K562 (cell line): ENCODE measurements around the gene HSDL2. TPM values are rescaled to one million over a fixed set of nuclear protein-coding genes. Genes with fewer than 3 reads are reported as not detected.

Experiments used
- ATAC-seq: fragments of 200-7000 bp; cut with Tn5 transposase; 3 replicates; pipeline ENCODE4 v1.9.1; 2020; ENCODE audit warnings: moderate library complexity
- BruUV-seq: library from RNA; stranded (reverse); fragments of 400-500 nt; replicated peaks from 2 replicates; lab custom pipeline; 2021; lab: Mats Ljungman, UMichigan
- CTCF ChIA-PET: fragments of 300-600 bp; formaldehyde crosslinking; extraction: SDS; loops from one replicate; lab custom pipeline; 2021; ENCODE audit warnings: low intra/inter-chr PET ratio; lab: Yijun Ruan, JAX
- POLR2A ChIA-PET: fragments of 300-600, 350-650 bp; sonication (Branson Sonifier 250); formaldehyde crosslinking; extraction: SDS; loops from one replicate; lab custom pipeline; 2021; ENCODE audit warnings: antibody characterized with exemption, inconsistent platforms; lab: Yijun Ruan, JAX
- DNase-seq, 4 experiments: peaks; one replicate each; pipeline versions ENCODE4 v3.0.0 to v3.0.0-alpha.2; 2011 to 2018; ENCODE audit warnings: low spot score in 3 of 4, mixed read lengths in 3 of 4; ENCODE audit errors: extremely low read depth in 1 of 4
- FAIRE-seq: peaks from 2 replicates; lab custom pipeline; 2011; peaks lifted over from hg19 to GRCh38; lab: Jason Lieb, UNC
- H2AFZ ChIP-seq: 2 replicates; pipeline ENCODE4 v1.6.0; 2011; ENCODE audit warnings: low read depth, low read length, control low read depth, inconsistent platforms
- H3K27ac ChIP-seq: fragments of 200-600 bp; 3 replicates; pipeline ENCODE4 v1.8.0; 2011; ENCODE audit warnings: low read depth, mild to moderate bottlenecking, control low read depth, inconsistent platforms, low read length, moderate library complexity, mixed read lengths; ENCODE audit errors: extremely low read depth
- H3K27me3 ChIP-seq, 2 experiments: fragments of 300-600 bp in 1 of 2; 2 replicates in 1 of 2; 3 replicates in 1 of 2; pipeline versions ENCODE4 v1.6.0 to v1.8.0; 2011; ENCODE audit warnings: inconsistent platforms in 2 of 2, low read length in 2 of 2, mild to moderate bottlenecking in 1 of 2, mixed read lengths in 1 of 2, moderate library complexity in 1 of 2; ENCODE audit not compliant: control insufficient read depth in 2 of 2, insufficient read depth in 2 of 2
- H3K36me3 ChIP-seq: fragments of 300-600 bp; 3 replicates; pipeline ENCODE4 v1.8.0; 2011; ENCODE audit warnings: mild to moderate bottlenecking, low read length, inconsistent platforms; ENCODE audit not compliant: control insufficient read depth, insufficient read depth
- H3K4me1 ChIP-seq, 2 experiments: fragments of 200-600 bp in 1 of 2; replicated peaks in 1 of 2; 2 replicates in 1 of 2; 3 replicates in 1 of 2; pipeline versions ENCODE4 v1.5.1 to v1.8.0; 2011; ENCODE audit warnings: inconsistent platforms in 2 of 2, low read length in 2 of 2, mild to moderate bottlenecking in 1 of 2, mixed read lengths in 1 of 2, moderate library complexity in 1 of 2; ENCODE audit not compliant: control insufficient read depth in 2 of 2, insufficient read depth in 2 of 2
- H3K4me2 ChIP-seq: 2 replicates; pipeline ENCODE4 v1.6.1; 2011; ENCODE audit warnings: low read length, control low read depth, inconsistent platforms, mixed read lengths; ENCODE audit not compliant: insufficient read depth
- H3K4me3 ChIP-seq: fragments of 200-600 bp; sonication (generic), shearing (Covaris generic); 2 replicates; pipeline ENCODE4 v1.5.1; 2016; ENCODE audit warnings: control low read depth, inconsistent platforms
- H3K79me2 ChIP-seq: fragments of 200-600 bp; 3 replicates; pipeline ENCODE4 v1.8.0; 2011; ENCODE audit warnings: low read length, inconsistent platforms; ENCODE audit not compliant: control insufficient read depth, insufficient read depth
- H3K9ac ChIP-seq, 2 experiments: 2 replicates each; pipeline versions ENCODE4 v1.6.0 to v1.6.1; 2011; ENCODE audit warnings: low read depth in 2 of 2, low read length in 2 of 2, control low read depth in 1 of 2, inconsistent platforms in 1 of 2, mild to moderate bottlenecking in 1 of 2, mixed read lengths in 1 of 2; ENCODE audit not compliant: insufficient read depth in 1 of 2
- H3K9me1 ChIP-seq: one replicate; pipeline ENCODE4 v1.6.0; 2011; ENCODE audit warnings: inconsistent platforms, mild to moderate bottlenecking, low read length, moderate library complexity; ENCODE audit not compliant: control insufficient read depth, insufficient read depth
- H3K9me3 ChIP-seq: replicated peaks from 2 replicates; pipeline ENCODE4 v1.5.1; 2011; ENCODE audit warnings: low read depth, low read length, inconsistent platforms; ENCODE audit not compliant: control insufficient read depth, insufficient read depth
- H4K20me1 ChIP-seq: replicated peaks from 2 replicates; pipeline ENCODE4 v1.6.1; 2011; ENCODE audit warnings: low read length, inconsistent platforms, mixed read lengths; ENCODE audit not compliant: control insufficient read depth, insufficient read depth
- CREBBP ChIP-seq: IDR thresholded peaks from one replicate; pipeline ENCODE4 v1.6.1; 2012; ENCODE audit warnings: low read depth, mild to moderate bottlenecking, control low read depth, inconsistent platforms, low read length
- GATAD2A ChIP-seq: fragments of 450-650 bp; IDR thresholded peaks from 2 replicates; pipeline ENCODE4 v1.6.1; 2017
- MCM2 ChIP-seq: fragments of 450-650 bp; IDR thresholded peaks from 2 replicates; pipeline ENCODE4 v1.6.1; 2017; ENCODE audit warnings: low read depth, mild to moderate bottlenecking
- POLR3G ChIP-seq: IDR thresholded peaks from 2 replicates; pipeline ENCODE4 v1.6.1; 2011; ENCODE audit not compliant: insufficient read length, insufficient replicate concordance; ENCODE audit errors: extremely low read depth
- WGBS: fragments of 100-300 bp; shearing (Covaris generic); methylation state at CpG from one replicate; pipeline ENCODE4 v1.1.6; 2016; ENCODE audit warnings: low coverage, mixed read lengths; ENCODE audit not compliant: insufficient coverage; ENCODE audit errors: missing lambda C conversion rate; 5-methylcytosine and 5-hydroxymethylcytosine counted together
- in situ Hi-C: fragments of 300-500 bp; cut with MboI; formaldehyde crosslinking; loops from 4 replicates; pipeline ENCODE4 v1.15.0; 2018; ENCODE audit warnings: inconsistent platforms, mixed read lengths
- intact Hi-C: fragments of 100-400 bp; cut with micrococcal nuclease; formaldehyde crosslinking; loops from 2 replicates; pipeline ENCODE4 v1.14.2; 2022
- polyA plus RNA-seq, 8 experiments: library from polyadenylated mRNA; depleted of rRNA in 4 of 8; stranded (reverse) in 5 of 8; unstranded in 3 of 8; fragments of >200 nt; fragmentation: Nextera tagmentation in 2 of 8; fragmentation: Illumina TruSeq in 1 of 8; extraction: Ambion mirVana in 2 of 8; extraction: Trizol in 1 of 8; gene quantifications; 2 replicates each; pipeline versions ENCODE4 v1.2.1 to v1.2.3, GENCODE V29; 2011 to 2014; ENCODE audit warnings: inconsistent platforms in 1 of 8, missing spikeins in 1 of 8
- total RNA-seq, 7 experiments: library from RNA; depleted of rRNA in 6 of 7; stranded (reverse); fragments of >200 nt in 6 of 7; fragmentation: Illumina TruSeq in 2 of 7; extraction: Trizol in 2 of 7; gene quantifications; 2 replicates each; pipeline versions ENCODE4 v1.2.1 to v1.2.3, GENCODE V29; 2011 to 2021; ENCODE audit warnings: low replicate concordance in 1 of 7
- TF ChIP-seq, protein P1 (sequence below): sonication (generic); formaldehyde crosslinking; IDR thresholded peaks from 2 replicates; pipeline ENCODE4 v1.8.1; 2023; ENCODE audit warnings: mild to moderate bottlenecking, missing genetic modification reagents, moderate library complexity

Gene HSDL2
- total and polyA plus RNA-seq, 9 of the 15 experiments (the other 6 are each of a cell fraction or from before 2014, with no cell fraction given), result 22.8 to 74.1 (median 35.6) TPM

DNA sequence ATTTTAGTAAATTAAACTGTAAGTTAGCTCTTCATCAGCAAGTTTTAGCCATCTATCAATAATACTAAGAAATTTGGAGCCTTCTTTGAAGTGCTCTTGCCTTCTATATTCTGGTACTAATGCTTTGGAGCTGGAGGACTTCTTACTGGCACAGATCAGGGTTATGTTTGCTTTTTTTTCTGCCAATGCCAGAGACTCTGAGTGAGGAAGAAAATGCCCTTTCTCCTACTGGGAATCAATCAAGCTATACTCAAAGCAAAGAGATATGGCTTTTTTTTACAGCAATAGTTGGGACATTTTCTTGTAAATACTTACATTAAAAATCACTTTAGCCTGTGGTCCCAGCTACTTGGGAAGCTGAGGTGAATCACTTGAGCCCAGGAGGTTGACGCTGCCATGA is 4.3 kb downstream of the HSDL2 start:
- H3K27me3 ChIP-seq, result no peaks in the 10 kb centered on the region
- peaks cover 56% of the 10 kb centered on the region for H3K79me2 ChIP-seq
- H3K9me1 ChIP-seq, result no peaks in the 10 kb centered on the region
- H3K4me3 ChIP-seq, result no peak overlapping the region
- in situ Hi-C loops (no loop called here), intact Hi-C loops (loop anchor here (5.0 kb wide), 1 partner anchor 328 kb away; no protein-coding TSS in a partner anchor)
- H3K4me1 ChIP-seq, result peaks cover 10% of the 10 kb centered on the region in 2 experiments; a peak in 4 of 5 replicates
- ATAC-seq (no peak), FAIRE-seq (no peak), DNase-seq (no peak)
- ChIA-PET POLR2A (interaction anchor here (0.8 to 1.0 kb wide), 3 partner anchors 13 to 19 kb away, joined by 3 to 4 read pairs (median 3); no protein-coding TSS in a partner anchor), CTCF (no interaction called here)
- 91% methylated on average over 1 of the region's 1 CpG for WGBS
- no peaks in the 10 kb centered on the region for H4K20me1 ChIP-seq
- peak overlapping the region; percentile 23; the same call in 1 of the 3 replicates for H3K27ac ChIP-seq
- TF ChIP-seq, protein P1, sequence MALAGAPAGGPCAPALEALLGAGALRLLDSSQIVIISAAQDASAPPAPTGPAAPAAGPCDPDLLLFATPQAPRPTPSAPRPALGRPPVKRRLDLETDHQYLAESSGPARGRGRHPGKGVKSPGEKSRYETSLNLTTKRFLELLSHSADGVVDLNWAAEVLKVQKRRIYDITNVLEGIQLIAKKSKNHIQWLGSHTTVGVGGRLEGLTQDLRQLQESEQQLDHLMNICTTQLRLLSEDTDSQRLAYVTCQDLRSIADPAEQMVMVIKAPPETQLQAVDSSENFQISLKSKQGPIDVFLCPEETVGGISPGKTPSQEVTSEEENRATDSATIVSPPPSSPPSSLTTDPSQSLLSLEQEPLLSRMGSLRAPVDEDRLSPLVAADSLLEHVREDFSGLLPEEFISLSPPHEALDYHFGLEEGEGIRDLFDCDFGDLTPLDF (CRISPR knock-in tag), result no peak
- TF ChIP-seq MCM2 (no peak), POLR3G (no peak), GATAD2A (no peak), CREBBP (no peak)
- H3K9ac ChIP-seq, result peak overlapping the region in 1 of 2 experiments; percentile 10; a peak in 1 of 4 replicates
- peaks cover 14% of the 10 kb centered on the region; the same call in 1 of the 3 replicates for H3K36me3 ChIP-seq
- H2AFZ ChIP-seq, result no peak overlapping the region
- BruUV-seq, result no TSS peak
- no peaks in the 10 kb centered on the region for H3K9me3 ChIP-seq
- H3K4me2 ChIP-seq, result no peak overlapping the region
